T47D (cell line): ENCODE data around the gene DPH2.

Source experiments
- DNase-seq, 2 experiments: peaks; one replicate each; pipeline versions ENCODE4 v3.0.0 to v3.0.0-alpha.2; 2011 to 2012; ENCODE audit warnings: low read depth in 1 of 2, low spot score in 1 of 2
- JUND ChIP-seq: IDR thresholded peaks from 2 replicates; pipeline ENCODE4 v1.6.1; 2012; ENCODE audit warnings: low read depth
- in situ Hi-C: cut with HindIII; loops from 2 replicates; pipeline ENCODE4 v1.10.0; 2016; ENCODE audit warnings: low sequenced_read_pairs, low pct_unique_long_range_greater_than_20kb

Gene DPH2

DNA sequence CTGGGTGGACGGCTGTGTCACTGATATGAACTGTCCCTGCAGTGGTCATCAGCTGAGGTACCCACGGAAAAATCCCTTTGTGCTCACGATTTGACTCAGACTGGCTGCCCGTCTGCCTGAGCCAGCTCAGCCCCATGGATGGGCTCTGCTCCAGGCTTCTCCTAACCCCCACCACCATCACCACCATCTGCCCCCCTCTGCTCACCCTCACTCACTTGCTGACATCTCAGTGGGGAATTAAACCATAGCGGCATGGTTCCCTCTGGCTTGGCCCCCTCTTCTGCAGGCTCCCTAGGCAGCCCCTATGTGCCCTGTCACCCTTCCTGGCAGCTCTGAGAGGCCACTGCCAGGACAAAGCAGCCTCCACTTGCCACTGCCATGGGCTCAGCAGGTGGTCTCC lies 44.1 kb downstream of the DPH2 start:
- in situ Hi-C loops: no loop called here
- DNase-seq: no peak
- TF ChIP-seq JUND: no peak

DNA sequence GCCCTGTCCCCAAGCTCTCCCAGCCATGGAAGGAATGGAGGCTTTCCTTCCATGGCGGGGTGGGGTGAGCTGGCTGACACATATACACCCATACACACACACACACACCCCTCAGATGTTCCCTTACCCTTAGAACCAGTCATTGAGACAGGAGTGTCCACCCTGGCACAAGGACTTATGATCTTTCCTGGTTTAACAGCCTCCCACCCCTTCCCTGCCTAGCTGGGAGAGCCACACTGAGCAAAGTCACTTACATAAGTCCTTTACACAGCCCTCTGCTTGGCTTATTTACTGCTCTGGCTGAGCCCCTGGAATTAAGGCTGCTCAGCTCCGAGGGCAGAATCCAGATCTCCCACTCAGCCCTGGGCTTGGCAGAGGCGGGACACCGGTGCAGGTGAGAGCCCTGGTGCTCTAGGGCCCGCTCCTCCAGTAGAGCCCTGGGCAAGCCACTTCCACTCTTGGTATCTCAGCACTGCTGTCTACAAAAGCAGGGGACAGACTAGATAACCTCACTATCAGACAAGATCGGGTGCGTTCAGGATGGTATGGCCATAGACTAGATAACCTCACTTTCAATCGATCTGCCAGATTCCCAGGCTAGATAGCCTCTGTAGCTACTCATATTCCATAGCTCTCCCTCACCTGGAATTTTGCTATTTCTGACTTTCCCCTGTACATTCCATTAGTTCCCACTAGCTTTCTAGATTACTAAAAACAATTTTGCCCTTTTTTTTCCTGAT lies 44.7 kb downstream of the DPH2 start:
- in situ Hi-C loops: no loop called here
- no peak for DNase-seq
- no peak for TF ChIP-seq JUND

DNA sequence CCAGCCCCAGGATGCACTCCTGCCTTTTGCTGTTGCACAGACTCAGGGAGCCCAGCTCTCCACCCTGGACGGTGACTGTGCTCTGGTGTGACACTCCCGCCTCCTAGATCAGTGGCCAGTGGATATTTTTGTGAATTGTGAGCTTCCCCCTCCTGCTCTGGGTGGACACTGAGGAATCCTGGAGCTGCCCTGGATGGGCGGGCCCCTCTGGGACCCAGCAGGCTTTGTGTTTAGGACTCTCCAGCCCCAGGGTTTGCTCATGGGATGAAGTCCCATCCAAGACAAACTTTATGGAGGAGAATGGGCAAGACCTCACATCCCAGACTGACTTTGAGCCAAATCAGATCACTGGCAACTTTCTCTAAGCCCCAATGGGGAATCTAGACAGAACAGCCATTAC lies 45.4 kb downstream of the DPH2 start:
- no peak for DNase-seq
- in situ Hi-C loops: no loop called here
- no peak for TF ChIP-seq JUND

DNA sequence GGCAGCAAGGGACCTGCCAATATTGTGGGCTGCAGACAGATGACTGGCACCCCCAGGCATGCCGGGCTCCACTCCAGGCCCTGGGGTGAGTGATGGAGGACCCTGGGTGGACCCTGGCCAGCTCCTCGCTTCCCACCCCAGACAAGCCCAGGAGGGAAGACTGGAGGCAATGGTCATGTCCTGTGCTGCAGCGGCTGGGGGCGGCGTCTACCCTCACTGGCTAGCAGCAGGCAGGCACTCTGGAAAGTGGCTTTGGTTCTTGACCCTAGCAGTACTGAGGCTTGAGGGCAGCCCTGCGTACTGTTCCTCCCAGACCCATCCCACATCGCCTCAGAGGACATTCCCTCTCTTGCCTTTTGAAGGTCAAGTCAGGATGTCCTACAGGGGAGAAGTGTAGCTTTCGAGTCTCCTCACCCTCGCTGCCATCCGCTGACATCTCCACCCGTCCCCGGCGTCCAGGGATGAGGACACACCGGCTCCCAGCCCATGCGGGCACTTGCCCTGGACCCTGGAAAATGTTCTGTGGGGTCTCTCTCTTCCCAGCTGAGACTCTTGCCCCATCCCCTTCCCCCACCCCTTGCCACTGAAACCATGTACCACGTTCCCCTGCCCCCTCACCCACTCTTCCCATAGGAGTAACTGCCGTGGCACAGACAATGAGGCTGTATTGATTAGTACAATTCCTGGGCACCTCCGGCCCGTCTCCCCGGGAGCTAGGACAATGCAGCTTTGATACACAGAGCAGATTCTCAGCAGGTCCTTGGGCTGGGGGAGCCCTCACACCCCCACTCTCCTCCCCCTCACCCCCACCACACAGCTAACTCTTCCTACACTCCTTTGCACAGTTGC lies 46.5 kb downstream of the DPH2 start:
- in situ Hi-C loops: no loop called here
- no peak for DNase-seq
- no peak for TF ChIP-seq JUND

DNA sequence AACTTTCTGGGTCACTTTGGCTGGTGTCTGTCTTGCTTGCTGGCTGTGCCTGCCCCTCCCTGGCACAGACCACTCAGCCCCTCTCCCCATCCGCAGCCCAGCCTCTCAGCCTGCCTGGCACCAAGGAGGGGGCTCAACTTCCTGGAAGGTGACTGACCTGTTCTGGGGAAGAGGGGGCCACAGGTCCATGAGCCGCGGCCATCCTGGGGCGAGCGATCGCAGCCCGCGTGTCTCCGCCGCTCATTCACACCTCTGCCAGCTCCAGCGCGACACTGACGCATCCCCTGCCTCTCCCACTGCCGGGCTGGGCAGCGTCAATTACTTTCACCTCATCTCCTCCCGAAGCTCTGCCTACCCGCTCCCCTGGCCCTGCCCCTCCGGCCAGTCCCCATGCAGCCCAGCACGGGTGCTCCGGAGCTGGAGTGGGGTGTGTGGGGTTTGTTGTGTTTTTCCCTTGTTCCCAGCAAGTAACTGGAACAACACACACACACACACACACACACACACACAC lies 47.1 kb downstream of the DPH2 start:
- in situ Hi-C loops: no loop called here
- TF ChIP-seq JUND: no peak
- DNase-seq: no peak

DNA sequence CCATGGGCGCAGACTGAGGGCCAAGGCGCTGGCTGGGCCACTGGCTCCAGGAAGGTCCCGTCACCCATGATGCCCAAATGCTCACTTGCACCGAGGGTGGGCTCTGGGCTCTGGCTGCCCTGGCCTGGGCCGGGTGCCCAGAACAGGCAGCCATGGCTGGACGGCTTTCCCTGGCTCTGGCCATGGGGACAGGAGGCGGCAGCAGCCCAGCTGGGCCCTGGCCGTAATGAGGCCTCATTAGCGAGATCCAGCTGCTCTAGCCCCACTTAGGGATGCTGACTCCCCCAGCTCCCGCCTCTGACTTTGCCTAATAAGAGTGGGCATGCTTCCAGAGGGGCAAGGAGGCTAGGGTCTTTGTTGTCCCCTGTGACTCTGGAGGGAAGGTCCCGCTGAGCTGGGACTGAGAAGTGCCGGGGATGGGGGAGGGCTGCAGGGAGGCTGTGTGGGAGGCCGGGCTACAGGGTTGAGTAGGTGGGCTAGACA lies 49.7 kb downstream of the DPH2 start:
- no peak for TF ChIP-seq JUND
- no peak for DNase-seq
- in situ Hi-C loops: no loop called here

DNA sequence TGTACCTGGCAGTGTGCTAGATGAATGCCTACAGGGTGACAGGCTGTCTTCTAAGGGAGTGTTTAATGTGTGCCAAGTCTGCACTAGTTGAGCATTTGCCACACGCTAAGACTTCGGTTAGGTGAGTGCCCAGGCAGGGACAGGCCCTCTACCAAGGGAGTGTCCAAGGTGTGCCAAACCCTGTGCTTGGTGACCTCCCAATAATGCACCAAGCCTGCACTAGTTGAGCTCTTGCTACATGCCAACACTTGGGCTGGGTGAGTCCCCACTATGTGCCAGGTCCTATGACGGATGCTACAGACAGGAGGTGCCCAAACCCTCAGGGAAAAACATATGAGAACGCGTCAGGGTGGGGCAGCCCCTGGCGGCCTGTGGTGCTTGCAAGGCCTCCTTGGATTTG lies 50.7 kb downstream of the DPH2 start:
- DNase-seq: no peak
- no peak for TF ChIP-seq JUND
- in situ Hi-C loops: no loop called here

DNA sequence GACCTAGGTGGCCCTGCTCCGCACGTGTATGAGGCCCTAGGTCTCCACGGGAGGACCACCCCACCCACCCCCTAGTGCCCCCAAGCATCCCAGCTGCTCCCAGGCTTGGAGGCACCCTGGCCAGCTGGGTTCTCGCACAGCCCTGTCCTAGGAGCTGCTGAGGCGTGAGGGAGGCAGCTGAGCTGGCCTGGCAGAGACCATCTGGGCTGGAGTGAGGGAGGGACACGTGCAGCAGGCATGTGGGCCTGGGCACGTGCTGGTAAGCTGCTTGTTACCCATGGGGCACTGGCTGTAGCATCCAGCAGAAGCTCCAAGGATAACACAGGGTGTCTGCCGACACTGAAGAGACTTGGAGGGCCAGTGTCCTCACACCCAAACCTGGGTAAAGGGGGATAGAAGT lies 51.3 kb downstream of the DPH2 start:
- no peak for TF ChIP-seq JUND
- in situ Hi-C loops: no loop called here

DNA sequence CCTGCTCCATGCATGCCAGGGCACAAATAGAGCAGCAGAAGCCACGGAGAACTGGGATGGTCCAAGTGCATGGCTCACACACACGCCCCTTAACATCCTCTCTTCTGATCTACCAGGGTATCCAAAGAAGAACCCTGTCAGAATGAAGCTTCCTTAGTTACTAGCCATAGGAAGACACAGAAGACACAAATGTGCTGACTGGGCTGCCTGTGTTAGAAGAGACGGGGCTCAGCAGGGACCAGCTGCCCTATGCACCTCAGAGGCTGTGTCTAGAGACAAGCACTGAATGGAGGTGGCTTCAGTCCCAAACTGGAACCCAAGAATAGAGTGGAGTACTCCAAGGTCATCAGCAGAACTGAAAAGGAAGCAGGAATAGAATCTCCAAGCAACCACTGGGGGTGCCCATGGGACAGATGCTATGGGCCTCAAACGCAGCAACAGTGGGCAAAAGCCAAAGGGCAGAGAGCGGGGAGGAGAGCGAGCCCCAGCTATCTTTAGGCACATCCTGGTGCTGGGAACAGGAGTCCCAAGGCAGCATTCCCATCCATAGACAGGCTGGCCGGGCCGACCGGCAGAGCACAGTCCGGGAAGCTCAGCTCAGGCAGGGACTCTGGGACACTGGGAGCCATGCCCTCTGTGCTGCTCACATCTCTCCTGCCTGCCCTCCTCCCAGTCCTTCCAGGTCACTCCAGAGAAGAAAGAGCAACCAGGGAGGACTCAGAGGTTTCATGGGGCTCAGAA lies 51.9 kb downstream of the DPH2 start:
- DNase-seq: no peak
- in situ Hi-C loops: no loop called here
- TF ChIP-seq JUND: no peak

More for the DNA sequence above, 51.3 kb downstream of the DPH2 start:
- no peak for DNase-seq
